Glomerular endothelial cell (primary cell): ENCODE measurements around the gene POLG2. TPM values are rescaled to one million over a fixed set of nuclear protein-coding genes. Genes with fewer than 3 reads are reported as not detected.
A peak's percentile ranks its signal among the peaks of the same experiment; 100 is the strongest.
"Not testable (repeated sequence)": the region's sequence is repeated elsewhere in the genome, so short reads cannot be mapped to it uniquely, and the experiment has no call there.

Experiments
- DNase-seq: peaks from one replicate; pipeline ENCODE4 v3.0.0-alpha.2; 2011; ENCODE audit warnings: low read depth, low spot score; ENCODE audit errors: extremely low read depth
- total RNA-seq: library from RNA; depleted of rRNA; stranded (reverse); fragments of >200 nt; gene quantifications from 2 replicates; pipeline ENCODE4 v1.2.3, GENCODE V29; 2015

The POLG2 gene
- total RNA-seq, 1 donor from 2014 or later: 6.0 TPM

- no peak for DNase-seq
Measured at GRCh38 chr17:64491034-64491860, 5.6 kb downstream of the POLG2 start.

DNA sequence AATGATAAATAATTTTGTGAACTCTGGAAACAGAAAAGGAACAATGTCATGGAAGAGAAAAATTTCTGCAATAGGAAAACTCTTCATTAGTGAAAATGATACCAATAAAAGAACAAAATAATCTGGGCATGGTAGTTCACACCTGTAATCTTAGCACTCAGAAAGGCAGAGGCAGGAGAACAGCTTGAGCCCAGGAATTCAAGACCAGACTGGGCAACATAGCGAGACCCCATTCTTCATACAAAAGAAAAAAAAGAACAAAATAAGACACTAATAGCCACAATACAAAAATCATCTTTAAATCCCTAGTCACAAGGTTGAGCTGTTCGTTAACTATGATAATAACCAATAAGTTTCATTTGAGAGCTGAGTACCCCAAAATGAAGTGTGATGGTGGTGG is 8.6 kb downstream of the POLG2 start:
- DNase-seq: no peak

GRCh38 chr17:64484380-64484779 is 12.5 kb downstream of the POLG2 start:
- DNase-seq: no peak

DNA sequence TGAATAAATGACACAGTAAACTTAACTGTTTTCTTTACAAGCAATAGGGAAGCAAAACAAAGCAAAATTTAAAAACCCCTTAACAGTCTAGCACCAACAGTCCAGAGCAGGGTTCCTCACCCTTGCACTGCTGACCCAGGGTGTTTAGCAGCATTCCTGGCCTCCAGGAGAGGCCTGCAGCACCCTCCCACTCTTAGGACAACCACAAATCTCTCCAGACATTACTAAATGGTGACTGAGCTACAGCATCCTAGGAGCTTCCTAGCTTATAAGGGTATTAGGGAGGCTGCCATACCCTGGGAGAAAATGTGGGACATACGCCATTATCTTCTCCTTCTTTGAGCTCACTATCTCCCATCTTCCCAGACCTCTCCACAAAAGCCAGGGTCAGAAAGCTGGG is 15.9 kb downstream of the POLG2 start:
- no peak for DNase-seq

DNA sequence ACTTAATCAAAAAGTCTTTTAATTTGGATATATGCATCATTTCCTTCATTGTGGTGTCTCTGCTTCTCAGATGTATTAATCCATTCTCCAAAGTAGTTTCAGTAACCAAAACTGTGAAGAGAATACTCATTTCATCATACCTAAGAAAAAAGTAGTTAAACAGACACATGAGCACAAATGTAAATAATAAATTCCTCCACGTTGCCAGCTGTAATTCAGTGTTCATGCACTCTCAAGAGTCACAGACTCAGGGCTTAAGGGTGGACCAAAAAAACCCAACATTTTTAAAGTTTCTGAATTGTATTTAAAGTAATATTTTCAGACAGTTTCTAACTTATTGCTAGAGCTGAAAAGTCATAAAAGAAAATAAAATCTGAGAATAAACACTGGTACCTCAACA is 19.0 kb downstream of the POLG2 start:
- no peak for DNase-seq

DNA sequence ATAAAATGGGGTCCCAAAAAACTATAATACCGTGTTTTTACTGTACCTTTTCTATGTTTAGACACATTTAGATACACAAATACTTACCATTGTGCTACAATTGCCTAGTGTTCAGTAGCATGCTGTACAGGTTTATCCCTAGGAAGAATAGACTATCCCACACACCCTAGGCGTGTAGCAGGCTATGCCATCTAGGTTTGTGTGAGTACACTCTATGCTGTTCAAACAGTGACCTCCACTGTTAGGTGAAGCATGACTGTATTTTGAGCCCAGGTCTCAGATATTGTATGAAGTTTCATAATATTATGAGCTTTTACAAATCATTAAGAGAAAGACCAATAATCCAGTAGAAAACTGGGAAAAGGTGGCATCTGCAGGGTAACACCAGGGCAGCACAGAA is 24.3 kb downstream of the POLG2 start:
- DNase-seq: no peak

GRCh38 chr17:64471440-64471839 is 25.4 kb downstream of the POLG2 start:
- no peak for DNase-seq

DNA sequence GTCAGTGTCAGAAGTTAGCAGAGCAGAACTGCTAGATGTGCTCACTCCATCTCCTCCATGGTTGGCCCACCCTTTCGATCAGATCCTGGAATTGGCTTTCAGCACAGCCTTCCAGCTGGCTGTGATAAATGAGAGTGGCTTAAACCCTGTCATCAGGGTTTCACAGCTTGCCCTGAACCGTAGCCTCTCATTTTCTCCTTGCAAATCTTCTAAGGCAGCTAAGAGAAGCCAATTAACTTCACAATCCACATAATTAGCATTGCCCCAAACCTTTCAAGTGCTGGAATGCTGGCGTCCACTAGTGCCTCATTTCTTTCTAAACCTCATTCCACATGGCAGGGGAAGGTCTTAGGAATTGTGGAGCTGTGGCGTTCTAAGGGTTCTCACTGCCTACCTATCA is 26.2 kb downstream of the POLG2 start:
- no peak for DNase-seq

GRCh38 chr17:64466834-64467233 is 30.0 kb downstream of the POLG2 start:
- not testable (repeated sequence) for DNase-seq

DNA sequence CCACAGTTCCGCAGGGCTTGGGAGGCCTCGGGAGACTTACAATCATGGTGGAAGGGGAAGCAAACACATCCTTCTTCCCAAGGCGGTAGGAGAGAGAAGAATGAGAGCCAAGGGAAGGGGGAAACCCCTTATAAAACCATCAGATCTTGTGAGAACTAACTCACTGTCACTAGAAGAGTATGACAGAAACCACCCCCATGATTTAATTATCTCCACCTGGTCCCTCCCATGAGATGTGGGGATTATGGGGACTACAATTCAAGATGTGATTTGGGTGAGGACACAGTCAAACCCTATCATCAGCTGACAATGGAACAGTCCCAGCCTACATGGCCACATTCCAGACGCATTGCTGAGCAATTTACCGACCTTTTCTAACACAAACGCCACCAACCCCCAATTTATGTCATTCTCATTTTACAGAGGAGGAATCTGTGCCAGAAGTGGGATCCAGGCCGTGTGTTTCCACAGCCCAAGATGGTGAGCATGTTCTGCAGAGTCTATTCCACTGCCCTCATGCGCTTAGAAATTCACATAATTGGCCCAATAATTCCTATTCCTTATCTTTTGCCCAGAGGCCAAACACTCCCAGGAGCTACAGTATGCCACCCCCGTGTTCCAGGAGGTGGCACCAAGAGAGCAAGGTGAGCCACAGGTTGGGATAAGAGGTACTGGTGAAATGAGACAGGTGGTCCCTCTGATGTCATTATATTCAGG is 30.7 kb downstream of the POLG2 start:
- DNase-seq: no peak

DNA sequence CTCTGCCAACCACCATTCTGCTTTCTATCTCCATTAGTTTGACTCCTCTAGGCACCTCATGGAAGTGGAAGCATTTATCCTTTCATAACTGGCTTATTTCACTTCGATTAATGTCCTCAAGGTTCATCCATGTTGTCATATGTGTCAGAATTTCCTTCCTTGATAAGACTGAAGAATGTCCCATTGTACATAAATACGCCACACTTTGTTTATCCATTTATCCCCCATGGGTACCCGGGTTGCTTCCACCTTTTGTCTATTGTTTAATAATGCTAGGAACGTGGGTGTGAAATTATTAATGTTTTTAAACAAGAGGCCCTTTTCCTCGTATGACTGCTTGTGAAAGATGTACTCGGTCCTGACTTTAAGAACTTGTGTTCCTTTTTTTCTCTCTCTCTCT is 35.1 kb downstream of the POLG2 start:
- no peak for DNase-seq

- no peak for DNase-seq
Measured at GRCh38 chr17:64460955-64461354, 35.9 kb downstream of the POLG2 start.

DNA sequence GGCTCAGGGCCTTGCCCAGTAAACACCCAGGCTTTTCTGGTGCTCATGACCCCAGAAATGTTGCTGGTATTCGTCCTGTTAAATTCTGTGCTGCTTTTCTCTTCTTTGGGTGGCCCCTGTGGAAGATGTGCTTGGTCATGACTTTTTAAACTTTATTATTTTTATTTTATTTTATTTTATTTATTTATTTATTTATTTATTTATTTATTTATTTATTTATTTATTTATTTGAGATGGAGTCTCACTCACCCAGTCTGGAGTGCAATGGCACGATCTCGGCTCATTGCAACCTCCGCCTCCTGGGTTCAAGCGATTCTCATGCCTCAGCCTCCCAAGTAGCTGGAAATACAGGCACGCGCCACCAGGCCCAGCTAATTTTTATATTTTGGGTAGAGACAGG is 37.0 kb downstream of the POLG2 start:
- not testable (repeated sequence) for DNase-seq

DNA sequence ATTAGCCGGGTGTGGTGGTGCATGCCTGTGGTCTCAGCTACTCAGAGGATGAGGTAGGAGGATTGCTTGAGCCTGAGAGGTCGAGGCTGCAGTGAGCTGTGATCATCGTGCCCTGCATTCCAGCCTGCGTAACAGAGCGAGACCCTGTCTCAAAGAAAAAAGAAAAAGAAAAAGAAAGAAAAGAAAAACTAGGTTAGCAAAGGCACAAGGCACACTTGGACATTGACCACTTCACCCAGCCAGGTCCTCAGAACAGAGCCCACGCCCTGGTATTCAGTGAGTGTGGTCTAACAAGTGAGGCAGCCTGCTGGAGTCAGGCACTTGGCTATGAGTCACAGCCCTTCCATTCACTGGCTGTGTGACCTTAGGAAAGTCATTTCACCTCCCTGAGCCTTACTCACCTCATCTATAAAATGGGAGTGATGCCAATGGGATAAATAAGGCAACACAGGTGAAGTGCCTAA is 37.5 kb downstream of the POLG2 start:
- no peak for DNase-seq

GRCh38 chr17:64458756-64459155 is 38.1 kb downstream of the POLG2 start:
- no peak for DNase-seq

DNA sequence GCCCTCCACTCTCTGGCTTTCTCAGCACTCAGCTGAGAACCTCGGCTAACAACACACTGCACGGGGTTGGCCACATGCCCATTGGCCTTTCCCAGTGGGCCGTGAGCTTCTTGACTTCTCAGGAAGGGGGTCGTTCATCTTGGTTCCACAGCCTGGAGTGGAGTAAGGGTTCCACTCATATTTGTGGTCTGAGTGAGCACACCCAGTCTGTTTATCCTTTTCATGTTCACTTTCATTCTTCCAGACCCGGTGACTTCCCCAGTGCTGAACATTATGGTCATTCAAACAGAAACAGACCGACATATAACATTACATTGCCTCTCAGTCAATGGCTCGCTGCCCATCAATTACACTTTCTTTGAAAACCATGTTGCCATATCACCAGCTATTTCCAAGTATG is 39.7 kb downstream of the POLG2 start:
- no peak for DNase-seq

DNA sequence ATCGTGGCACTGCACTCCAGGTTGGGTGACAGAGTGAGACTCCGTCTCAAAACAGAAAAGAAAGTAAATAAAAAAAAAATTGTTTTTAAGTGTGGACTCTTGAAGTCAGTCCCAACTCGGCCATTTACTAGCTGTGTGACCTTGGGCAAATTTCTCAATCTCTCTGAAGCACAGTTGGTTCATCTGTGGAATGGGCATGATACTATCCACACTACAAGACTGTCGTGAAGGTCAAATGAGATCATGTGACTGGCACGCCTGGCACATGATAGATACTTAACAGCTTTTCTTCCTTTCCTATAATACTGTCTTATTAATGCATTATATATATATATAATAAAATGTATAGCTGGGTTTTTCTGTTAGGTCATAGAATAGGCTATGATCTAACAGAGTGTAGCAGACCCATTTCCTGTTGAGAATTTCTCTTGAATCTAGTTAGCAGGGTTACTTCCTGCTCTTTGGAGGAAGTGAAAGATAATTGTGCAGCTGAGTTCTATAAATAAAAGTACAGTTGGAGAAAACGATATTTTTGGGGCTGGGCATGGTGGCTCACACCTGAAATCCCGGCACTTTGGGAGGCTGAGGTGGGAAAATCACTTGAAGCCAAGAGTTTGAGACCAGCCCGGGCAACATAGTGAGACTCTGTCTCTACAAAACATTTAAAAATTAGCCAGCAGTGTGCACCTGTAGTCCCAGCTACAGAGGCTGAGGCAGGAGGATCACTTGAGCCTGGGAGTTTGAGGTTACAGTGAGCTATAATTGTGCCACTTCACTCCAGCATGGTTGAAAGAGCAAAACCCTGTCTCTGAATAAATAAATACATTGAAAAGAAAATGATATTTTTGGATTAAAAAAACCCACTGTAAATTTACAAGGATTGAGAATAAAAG is 40.6 kb downstream of the POLG2 start:
- DNase-seq: no peak

- no peak for DNase-seq
Measured at GRCh38 chr17:64449545-64449944, 47.3 kb downstream of the POLG2 start.

GRCh38 chr17:64448665-64449512 is 48.0 kb downstream of the POLG2 start, which contains the start of gene MILR1:
TSS of gene MILR1 (plus strand) at chr17:64449115. CDS start at chr17:64449169, 54 bp downstream.
- DNase-seq: peak; percentile 80

- no peak for DNase-seq
Measured at GRCh38 chr17:64447526-64447925, 49.3 kb downstream of the POLG2 start.
